Transverse colon (tissue), 4 donors: Measurements from ENCODE around the gene TAC3. TPM values are rescaled to one million over a fixed set of nuclear protein-coding genes. Genes with fewer than 3 reads are reported as not detected.
"Not testable (repeated sequence)": the region's sequence is repeated elsewhere in the genome, so short reads cannot be mapped to it uniquely, and the experiment has no call there.

Source experiments
- DNase-seq: peaks from one replicate; pipeline ENCODE4 v3.0.0-alpha.2; 2019
- H3K27ac ChIP-seq, 4 donors: fragments of 200-600 bp; sonication (generic); 2 replicates each; pipeline ENCODE4 v1.5.1; 2016 to 2018; ENCODE audit warnings: inconsistent platforms in 4 of 4
- H3K27me3 ChIP-seq: fragments of 200-600 bp; sonication (generic); 2 replicates; pipeline ENCODE4 v1.5.1; 2017; ENCODE audit warnings: inconsistent platforms
- H3K36me3 ChIP-seq, 4 donors: fragments of 200-600 bp; sonication (generic); 2 replicates each; pipeline ENCODE4 v1.5.1; 2017 to 2019; ENCODE audit warnings: inconsistent platforms in 4 of 4
- H3K4me1 ChIP-seq, 4 donors: fragments of 200-600 bp; sonication (generic); 2 replicates each; pipeline ENCODE4 v1.5.1; 2017 to 2020; ENCODE audit warnings: inconsistent platforms in 4 of 4
- H3K4me3 ChIP-seq, 4 donors: fragments of 200-600 bp; sonication (generic); 1 replicate in 1 of 4; 2 replicates in 3 of 4; pipeline versions ENCODE4 v1.5.1 to v1.6.1; 2017 to 2019; ENCODE audit warnings: inconsistent platforms in 4 of 4
- H3K9me3 ChIP-seq, 2 donors: fragments of 200-600 bp; sonication (generic); 2 replicates each; pipeline ENCODE4 v1.5.1; 2017 to 2019; ENCODE audit warnings: inconsistent platforms in 2 of 2
- WGBS, 2 donors: methylation state at CpG; one replicate each; pipeline ENCODE4 v1.1.5; 2018; ENCODE audit warnings: low coverage in 1 of 2; 5-methylcytosine and 5-hydroxymethylcytosine counted together
- in situ Hi-C, 4 donors: fragments of 200-750 bp; cut with MboI; loops; one replicate each; pipeline versions ENCODE4 v1.15.0 to v1.15.1; 2017; ENCODE audit warnings: low sequenced_read_pairs in 3 of 4, low pct_ligation_motif_present in 1 of 4, low pct_unique_long_range_greater_than_20kb in 1 of 4
- intact Hi-C: fragments of 100-400 bp; cut with DNase I; formaldehyde crosslinking; loops from one replicate; pipeline ENCODE4 v1.15.1; 2023; ENCODE audit warnings: low total_unique reads
- total RNA-seq, 4 donors: library from RNA; depleted of rRNA; stranded (reverse); fragments of >200 nt; gene quantifications; one replicate each; pipeline ENCODE4 v1.1.0, GENCODE V29; 2016

Gene TAC3
- total RNA-seq, 4 donors from 2014 or later, result 2.5 to 47.1 (median 9.2) TPM; not detected in 1

- H3K4me3 ChIP-seq, H3K27me3 ChIP-seq, intact Hi-C loops, H3K36me3 ChIP-seq, in situ Hi-C loops, H3K4me1 ChIP-seq, DNase-seq, H3K27ac ChIP-seq, H3K9me3 ChIP-seq: not testable (repeated sequence)
- 70 to 72% methylated on average over 4 of the region's 4 CpGs for whole genome bisulfite sequencing, 2 donors
These were observed 54.1 kb downstream of the TAC3 start for GRCh38 chr12:56962247-56962646.

Other genes with a start within 250 kb of the TAC3 start
- gene SDR9C7, start 82.1 kb downstream of the TAC3 start, total RNA-seq, result not detected
- gene RDH16, start 58.9 kb downstream of the TAC3 start, total RNA-seq, result under 1 TPM in 2 of 4 donors, not detected in 2; 0.48 to 0.55 TPM
- gene ZBTB39, start 10.0 kb downstream of the TAC3 start, total RNA-seq, result 1 to 10 TPM; 3.4 to 8.0 (median 4.8) TPM
- gene MYO1A, start 33.6 kb upstream of the TAC3 start, total RNA-seq, result 100 to 1,000 TPM; 118 to 234 (median 184) TPM
- gene NEMP1, start 62.3 kb upstream of the TAC3 start, total RNA-seq, result 10 to 100 TPM in 1 of 4 donors, 1 to 10 TPM in 3; 4.0 to 66.7 (median 5.2) TPM
- 1 to 10 TPM; 2.6 to 9.1 (median 4.7) TPM for gene NAB2, start 72.6 kb upstream of the TAC3 start, total RNA-seq
- gene STAT6, start 94.8 kb upstream of the TAC3 start, total RNA-seq, result 100 to 1,000 TPM; 181 to 318 (median 198) TPM
- gene LRP1, start 112.0 kb upstream of the TAC3 start, total RNA-seq, result 100 to 1,000 TPM in 3 of 4 donors, 10 to 100 TPM in 1; 94.3 to 248 (median 199) TPM
- gene LRP1-AS, start 131.1 kb upstream of the TAC3 start, total RNA-seq, result not detected
- not detected for gene NXPH4, start 200.3 kb upstream of the TAC3 start, total RNA-seq
- 100 to 1,000 TPM in 1 of 4 donors, 10 to 100 TPM in 3; 29.2 to 104 (median 33.4) TPM for gene SHMT2, start 213.2 kb upstream of the TAC3 start, total RNA-seq
- 1 to 10 TPM; 1.8 to 3.3 (median 1.9) TPM for gene STAC3, start 234.7 kb upstream of the TAC3 start, total RNA-seq